Activated CD4-positive, CD25-positive, alpha-beta regulatory T cell (primary cell): Measurements from ENCODE around the gene POT1.

ENCODE experiments used
- DNase-seq, 4 experiments: peaks; one replicate each; lab custom pipeline; 2025; lab: John Stamatoyannopoulos, UW

POT1 gene

GRCh38 chr7:124801330-124801895, 128.2 kb downstream of the POT1 start:
- no peak for DNase-seq

GRCh38 chr7:124800386-124800785, 129.2 kb downstream of the POT1 start:
- no peak for DNase-seq

GRCh38 chr7:124799448-124799847, 130.2 kb downstream of the POT1 start:
- DNase-seq = no peak

- no peak for DNase-seq
These were observed 132.9 kb downstream of the POT1 start for GRCh38 chr7:124796771-124797170.

- no peak for DNase-seq
These were observed 136.9 kb downstream of the POT1 start for GRCh38 chr7:124792696-124793095.

- DNase-seq = no peak
These were observed 137.6 kb downstream of the POT1 start for GRCh38 chr7:124792002-124792401.

- DNase-seq = no peak
These were observed 138.2 kb downstream of the POT1 start for GRCh38 chr7:124791426-124791825.

- no peak for DNase-seq
These were observed 139.0 kb downstream of the POT1 start for GRCh38 chr7:124790645-124791044.

GRCh38 chr7:124785994-124786393, 143.6 kb downstream of the POT1 start:
- DNase-seq = no peak

- DNase-seq = no peak
These were observed 144.5 kb downstream of the POT1 start for GRCh38 chr7:124784879-124785818.

GRCh38 chr7:124783271-124783670, 146.4 kb downstream of the POT1 start:
- no peak for DNase-seq

GRCh38 chr7:124781907-124782734, 147.5 kb downstream of the POT1 start:
- DNase-seq = no peak

GRCh38 chr7:124781418-124781817, 148.2 kb downstream of the POT1 start:
- DNase-seq = no peak

- DNase-seq = no peak
These were observed 149.0 kb downstream of the POT1 start for GRCh38 chr7:124780608-124781007.

GRCh38 chr7:124780056-124780455, 149.6 kb downstream of the POT1 start:
- no peak for DNase-seq

GRCh38 chr7:124779620-124780019, 150.0 kb downstream of the POT1 start:
- DNase-seq = no peak

- DNase-seq = no peak
These were observed 150.4 kb downstream of the POT1 start for GRCh38 chr7:124779194-124779593.

- DNase-seq = no peak
These were observed 152.4 kb downstream of the POT1 start for GRCh38 chr7:124777268-124777667.

- no peak for DNase-seq
These were observed 153.5 kb downstream of the POT1 start for GRCh38 chr7:124776153-124776552.

GRCh38 chr7:124775422-124775821, 154.2 kb downstream of the POT1 start:
- no peak for DNase-seq

GRCh38 chr7:124773938-124774337, 155.7 kb downstream of the POT1 start:
- DNase-seq = no peak

- no peak for DNase-seq
These were observed 156.3 kb downstream of the POT1 start for GRCh38 chr7:124773339-124773738.
